HG02943 (cell line): ENCODE results near the gene PRKAR2B.

ENCODE experiments used
- ATAC-seq: cut with Tn5 transposase; IDR thresholded peaks from one replicate; pipeline ENCODE4 v1.9.1; 2021; ENCODE audit warnings: mild to moderate bottlenecking, low read depth, moderate library complexity; ENCODE audit not compliant: unreplicated experiment

PRKAR2B gene

DNA sequence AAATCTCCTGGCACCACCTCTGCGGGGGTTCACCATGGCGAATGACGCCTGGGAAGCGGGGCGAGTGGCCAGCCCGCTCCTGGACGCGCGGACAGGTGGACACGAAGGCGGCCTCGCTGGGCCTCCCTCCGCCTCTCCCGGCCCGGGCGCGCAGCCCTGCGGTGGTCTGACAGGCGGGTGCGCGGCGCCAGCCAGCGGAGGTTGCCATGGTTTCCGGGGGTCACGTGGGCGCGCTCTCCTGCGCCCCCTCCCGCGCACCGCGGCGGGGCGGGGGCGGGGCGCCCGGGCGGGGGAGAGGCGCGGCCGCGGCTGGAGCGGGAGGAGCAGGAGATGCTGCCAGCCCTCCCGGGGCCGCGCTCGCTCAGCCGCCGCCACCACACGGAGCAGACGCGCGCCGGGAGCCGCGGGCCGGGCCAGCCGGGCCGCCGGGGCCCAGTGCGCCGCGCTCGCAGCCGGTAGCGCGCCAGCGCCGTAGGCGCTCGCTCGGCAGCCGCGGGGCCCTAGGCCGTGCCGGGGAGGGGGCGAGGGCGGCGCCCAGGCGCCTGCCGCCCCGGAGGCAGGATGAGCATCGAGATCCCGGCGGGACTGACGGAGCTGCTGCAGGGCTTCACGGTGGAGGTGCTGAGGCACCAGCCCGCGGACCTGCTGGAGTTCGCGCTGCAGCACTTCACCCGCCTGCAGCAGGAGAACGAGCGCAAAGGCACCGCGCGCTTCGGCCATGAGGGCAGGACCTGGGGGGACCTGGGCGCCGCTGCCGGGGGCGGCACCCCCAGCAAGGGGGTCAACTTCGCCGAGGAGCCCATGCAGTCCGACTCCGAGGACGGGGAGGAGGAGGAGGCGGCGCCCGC, at the start of gene PRKAR2B:
PRKAR2B (plus strand) TSS at position 359 of the 848 bp plus-strand sequence; CDS start at position 562, 203 bp downstream.
- peak; percentile 66 for ATAC-seq

DNA sequence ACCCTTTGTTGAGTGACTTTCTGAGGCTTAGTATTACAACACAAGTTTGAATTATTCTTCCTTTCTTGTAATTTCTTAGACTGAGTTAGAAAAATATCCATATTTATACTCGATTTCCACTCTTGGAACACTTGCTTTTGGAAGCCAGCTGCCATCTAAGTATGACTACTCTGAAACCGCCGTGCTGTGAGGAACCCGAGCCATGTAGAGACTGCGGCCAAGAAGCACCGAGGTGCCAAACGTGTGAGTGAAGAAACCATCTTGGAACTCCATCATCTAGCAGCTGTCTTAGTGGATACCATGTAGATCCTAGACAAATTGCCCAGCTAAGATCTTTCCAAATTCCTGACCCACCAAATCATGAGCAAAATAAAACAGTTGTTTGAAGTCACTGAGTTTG, 49.7 kb upstream of the PRKAR2B start:
- ATAC-seq: no peak

DNA sequence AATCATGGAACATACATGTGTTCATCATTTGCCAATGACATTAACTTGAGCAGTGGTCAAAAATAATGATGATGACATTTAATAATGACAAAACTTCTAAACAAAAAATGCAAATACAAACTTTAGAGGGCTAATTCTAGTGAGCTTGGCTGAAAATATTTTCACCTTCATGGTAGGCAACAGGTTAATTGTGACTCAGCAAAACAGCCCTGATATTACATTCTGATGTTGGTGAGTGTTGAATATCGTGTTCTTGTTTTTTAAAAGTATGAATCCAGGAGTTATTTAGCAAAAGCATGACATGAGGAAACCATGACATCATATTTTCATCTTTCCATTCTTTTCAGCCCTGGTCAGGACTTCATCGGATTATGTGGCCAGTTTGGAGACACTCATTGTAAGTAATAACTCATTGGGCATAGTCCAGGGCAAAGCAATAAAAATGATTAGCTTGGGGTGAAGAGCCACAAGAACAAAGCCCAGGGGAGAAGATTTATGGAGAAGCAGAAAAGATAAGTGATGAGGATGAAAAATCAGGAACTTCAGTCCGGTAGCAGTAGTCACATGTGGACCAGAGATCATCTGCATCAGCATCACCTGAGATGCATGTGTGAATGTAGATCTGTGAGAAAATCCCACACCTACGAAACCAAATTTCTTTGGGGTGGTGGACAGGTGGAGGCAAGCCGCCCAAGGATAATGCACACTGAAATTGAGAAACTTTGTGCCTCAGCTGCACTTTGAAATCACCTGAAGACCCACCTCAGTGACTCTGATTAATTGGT, 46.8 kb upstream of the PRKAR2B start:
- no peak for ATAC-seq

DNA sequence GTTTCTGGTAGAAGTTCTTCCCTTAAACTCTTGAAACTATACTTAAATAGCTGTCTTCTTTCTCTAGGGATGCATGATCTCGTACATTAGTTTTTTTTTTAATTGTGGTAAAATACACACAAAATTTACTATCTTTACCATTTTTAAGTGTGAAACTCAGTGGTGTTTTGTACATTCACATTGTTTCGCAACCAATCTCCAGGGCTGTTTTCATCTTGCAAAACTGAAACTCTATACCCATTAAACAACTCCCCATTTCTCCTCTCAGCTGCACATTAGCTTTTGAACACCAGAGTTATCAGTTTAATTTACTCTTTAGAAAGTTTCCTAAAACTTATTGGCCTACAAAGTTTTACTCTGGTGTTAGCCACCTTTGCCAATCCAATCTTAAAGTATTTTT, 45.5 kb upstream of the PRKAR2B start:
- ATAC-seq: no peak

DNA sequence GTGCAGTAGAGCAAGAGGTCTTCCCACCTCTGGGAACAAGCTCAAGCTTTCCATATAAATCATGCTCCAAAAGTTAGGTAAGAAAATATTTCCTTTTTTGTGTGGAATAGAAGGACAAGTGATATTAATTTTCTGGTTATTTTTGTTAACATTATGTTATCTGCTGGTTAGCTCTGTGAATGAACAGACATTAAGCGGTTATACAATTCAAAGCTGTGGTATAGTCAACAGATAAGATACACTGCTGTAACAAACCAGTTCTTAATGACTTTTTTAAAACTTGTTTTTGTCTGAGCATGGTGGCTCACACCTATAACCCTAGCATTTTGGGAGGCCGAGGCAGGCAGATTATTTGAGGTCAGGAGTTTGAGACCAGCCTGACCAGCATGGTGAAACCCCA, 43.0 kb upstream of the PRKAR2B start:
- ATAC-seq: no peak

DNA sequence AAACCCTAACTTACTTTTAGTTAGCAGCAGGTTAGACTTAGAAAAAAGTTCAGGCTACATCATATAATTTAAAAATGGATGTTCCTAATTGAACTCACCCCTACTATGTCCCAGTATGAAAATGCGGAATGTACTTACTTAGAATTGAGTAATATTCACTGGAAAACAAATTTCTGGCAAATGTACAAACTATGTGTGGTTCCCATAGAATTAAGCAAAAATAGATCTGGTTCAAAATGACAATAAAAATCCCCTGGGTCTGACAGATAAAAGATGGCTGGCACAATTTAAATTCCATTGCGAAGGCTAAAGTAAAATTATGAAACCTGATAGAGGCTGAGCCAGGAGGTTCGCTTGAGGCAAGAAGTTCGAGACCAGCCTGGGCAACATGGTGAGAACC, 42.4 kb upstream of the PRKAR2B start:
- no peak for ATAC-seq

DNA sequence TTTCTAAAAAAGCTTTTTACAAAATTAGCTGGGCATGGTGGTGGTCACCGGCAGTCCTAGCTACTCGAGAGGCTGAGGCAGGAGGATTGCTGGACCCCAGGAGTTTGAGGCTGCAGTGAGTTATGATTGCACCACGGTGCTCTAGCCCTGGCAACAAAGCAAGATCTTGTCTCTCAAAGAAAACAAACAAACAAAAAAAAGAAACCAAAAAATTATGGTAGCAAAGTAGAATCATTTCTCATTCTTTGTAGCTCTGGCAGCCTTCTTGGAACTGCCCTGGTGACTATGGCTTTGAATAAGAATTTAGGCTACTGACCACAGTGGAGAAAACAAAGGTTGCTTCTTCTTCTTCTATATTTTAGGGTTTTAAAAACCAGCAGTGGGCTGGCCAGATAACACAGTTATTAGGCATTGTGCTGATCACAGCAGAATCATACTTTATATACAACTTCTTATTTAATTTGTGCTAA, 41.9 kb upstream of the PRKAR2B start:
- no peak for ATAC-seq

DNA sequence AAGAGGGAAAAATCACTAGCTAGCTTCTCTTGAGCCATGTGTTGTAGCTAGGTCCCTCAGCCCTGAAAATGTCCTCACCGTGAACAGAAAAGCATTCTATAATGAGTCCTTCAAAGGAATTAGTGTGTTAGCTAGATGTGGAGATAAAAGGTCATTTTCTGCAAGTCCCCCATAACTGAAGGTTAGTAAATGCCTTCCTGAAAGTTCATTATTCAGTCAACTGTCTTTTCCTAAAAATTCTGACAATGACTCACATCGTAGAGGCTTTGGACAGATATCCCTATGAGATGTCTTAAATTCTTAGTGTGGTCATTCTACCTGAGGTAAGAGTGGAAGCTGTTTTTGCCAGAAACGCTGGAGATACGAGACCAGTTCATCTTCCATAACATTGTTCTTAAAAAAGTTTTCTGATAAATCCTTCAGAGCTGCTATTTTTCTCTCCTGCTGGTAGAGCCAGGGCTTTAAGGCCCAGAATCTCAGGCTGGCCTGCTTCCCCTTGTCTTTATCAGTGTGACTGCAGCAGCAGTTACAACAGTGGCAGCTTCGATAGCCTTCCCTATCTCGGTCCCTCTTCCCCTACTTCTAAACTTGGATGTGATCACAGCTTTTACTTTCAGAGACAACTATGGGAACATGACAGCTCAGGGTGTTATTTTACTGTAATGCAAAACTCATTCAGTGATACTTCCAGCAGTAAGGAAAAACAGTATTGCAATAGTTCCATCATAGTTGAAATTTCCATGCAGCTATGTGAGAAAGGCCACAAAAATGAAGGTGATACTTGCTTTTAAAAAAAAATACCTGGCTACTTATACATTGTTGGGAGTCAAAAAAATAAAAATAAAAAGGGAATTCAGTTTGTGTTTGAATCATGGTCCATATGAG, 37.3 kb upstream of the PRKAR2B start:
- ATAC-seq: no peak

DNA sequence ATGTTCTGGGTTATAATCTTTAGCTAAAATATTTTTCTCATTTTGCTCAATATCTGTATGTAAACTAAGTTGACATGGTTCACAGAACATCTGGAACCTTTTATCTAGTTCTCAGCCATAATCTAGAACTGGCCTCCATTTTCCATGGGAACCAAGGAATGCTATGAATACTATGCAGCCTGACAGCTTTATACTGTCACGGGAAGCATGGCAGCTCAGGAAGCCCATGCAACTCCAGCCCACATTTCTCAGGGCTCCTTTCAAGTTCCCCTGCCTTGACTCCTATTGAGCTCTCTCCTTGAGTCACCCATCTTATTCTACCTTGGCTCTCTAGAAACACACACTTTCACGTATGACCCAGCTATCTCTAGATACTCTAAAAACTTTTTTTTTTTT, 36.6 kb upstream of the PRKAR2B start:
- no peak for ATAC-seq

DNA sequence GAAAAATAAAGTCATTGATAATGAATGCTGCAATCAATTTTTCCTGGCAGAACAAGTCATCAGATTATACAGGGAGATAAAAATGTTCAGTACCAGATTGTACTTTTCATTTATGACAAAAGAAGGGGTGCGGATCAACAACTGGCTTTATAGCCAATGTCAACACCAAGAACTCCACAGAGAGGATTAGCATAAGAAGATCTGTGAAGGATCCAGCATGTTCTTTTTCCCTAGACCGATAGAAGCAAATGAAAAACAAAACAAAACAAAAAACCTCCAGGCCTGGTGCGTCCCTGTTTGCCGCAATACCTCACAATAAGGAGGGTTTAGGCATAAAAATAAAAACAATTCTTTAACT, 34.7 kb upstream of the PRKAR2B start:
- ATAC-seq: no peak

DNA sequence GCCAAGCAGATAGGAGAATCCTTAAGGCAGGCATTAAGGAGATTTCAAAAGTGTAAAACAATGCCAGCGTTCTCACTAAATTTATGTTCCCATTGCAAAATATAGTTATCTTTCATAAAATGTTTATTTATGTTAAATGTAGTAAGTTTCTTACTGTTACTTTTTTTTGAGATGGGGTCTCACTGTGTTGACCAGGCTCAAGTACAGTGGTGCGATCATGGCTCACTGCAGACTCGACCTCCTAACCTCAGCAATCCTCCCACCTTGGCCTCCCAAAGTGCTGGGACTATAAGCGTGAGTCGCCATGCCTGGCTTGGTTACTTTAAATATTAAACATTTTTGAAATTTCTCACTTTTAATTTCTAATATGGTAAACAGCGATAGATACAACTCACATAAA, 31.8 kb upstream of the PRKAR2B start:
- ATAC-seq: no peak

DNA sequence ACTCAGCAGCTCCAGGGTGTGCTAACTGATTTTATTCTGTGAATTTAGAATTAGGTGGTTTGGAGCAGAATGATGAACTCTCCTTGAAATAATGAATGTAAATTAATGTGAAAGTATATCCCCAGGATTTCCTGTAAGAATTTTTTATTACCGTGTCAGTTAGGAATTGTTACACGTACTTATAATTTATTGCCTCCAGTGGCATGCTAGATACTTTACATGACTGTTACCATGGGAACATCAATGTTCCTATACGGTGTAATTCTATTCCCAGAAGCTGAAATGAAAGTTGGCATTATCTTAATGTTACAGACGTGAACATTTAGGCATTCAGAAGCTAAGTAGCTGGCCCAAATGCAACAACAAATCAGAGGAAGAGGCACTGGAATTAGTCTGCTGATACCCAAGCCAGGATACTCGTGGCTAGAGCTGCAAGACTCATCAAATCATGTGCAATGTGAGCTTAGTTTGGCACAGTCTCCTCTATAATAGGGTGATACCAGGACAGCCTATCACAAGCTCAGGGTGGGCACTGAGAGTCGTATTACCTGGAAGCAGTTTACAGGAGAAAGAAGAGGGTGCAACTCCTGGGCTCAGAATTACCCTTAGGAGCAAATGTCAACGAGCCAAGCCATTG, 30.0 kb upstream of the PRKAR2B start:
- ATAC-seq: no peak

DNA sequence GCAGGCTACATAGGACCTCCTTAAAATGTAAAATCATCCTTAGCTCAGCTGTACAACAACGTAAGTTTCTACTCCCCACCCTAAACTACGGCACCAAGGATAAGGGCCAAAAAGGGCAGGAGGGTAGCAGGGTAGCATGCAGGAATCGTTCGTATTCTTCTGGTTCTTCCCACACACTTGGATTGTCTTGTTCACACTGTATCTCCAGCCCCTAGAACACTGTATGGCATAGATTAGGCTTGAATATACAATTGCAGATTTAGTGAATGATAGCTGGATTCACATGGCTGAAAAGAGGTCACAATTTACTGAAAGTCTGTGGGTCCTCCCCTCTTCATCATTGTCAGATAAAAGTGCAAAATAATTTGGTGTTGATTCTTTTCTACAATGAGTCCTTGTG, 28.2 kb upstream of the PRKAR2B start:
- ATAC-seq: no peak

DNA sequence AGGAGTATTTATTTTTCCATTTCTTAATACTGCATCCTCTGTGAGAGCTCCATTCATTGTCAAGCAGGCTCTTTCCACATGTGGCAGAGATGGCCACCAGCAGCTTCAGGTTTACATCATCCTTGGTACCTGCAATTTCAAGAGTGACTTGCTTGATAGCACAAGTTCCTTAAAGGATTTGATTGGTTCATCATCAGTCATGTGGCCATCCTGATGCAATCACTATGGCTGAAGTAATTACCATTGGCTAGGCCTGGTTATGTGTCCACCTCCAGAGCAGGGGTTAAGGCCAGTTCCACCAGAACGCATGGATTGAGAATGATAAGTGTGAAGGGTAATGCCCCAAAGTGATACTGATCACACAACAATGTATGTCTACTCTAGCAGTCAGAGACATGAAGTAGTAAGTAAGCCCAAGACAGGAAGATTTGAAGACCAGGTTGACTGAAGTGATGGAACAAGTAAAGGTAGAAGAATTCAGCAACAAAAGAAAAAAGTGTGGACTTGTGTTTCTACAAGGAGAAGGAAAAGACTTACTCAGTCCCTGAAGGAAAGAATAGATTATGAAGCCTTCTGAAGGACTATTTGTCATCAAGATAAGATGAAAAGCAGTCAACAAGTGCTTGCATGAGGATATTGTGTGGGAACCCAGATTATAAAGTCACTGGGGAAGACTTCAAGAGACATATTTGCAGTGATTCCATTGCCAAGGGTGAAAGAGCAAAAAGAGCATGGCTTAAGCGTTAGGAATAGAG, 26.4 kb upstream of the PRKAR2B start:
- no peak for ATAC-seq

DNA sequence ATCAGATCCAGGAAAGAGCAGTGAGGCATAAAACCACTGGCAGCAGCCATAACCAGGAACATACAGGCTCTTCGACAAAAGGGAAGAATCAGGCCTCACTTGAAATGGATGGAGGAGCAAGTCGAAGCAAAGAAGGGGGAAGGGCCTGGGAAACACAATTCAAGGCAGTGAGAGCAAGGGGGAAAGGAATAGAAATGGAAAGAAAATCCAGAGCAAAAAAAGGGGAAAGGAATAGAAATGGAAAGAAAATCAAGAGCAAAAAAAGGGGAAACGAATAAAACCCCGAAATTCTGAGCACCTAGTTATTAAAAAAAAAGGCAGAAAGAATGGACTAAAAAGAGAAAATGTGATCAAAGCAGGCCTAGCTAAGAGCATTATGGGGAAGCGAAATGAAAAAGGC, 24.1 kb upstream of the PRKAR2B start:
- ATAC-seq: no peak

DNA sequence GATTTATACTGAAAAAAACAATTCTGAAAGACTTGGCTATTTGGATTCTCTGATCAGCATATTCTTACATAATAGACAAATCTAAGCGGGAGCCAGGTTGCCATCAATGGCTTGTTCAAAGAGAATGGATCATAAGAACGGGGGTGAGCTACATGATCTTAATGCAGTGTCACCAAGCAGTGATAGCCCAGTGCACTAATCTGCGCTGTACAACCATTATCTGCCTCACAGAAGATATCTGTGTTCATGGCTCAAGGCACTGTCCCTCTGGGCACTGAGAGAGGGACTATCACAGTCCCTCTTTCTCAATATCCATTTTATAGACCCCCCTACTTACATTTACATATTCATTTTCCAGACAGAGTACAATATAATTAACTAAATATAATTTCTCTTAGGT, 22.9 kb upstream of the PRKAR2B start:
- no peak for ATAC-seq

DNA sequence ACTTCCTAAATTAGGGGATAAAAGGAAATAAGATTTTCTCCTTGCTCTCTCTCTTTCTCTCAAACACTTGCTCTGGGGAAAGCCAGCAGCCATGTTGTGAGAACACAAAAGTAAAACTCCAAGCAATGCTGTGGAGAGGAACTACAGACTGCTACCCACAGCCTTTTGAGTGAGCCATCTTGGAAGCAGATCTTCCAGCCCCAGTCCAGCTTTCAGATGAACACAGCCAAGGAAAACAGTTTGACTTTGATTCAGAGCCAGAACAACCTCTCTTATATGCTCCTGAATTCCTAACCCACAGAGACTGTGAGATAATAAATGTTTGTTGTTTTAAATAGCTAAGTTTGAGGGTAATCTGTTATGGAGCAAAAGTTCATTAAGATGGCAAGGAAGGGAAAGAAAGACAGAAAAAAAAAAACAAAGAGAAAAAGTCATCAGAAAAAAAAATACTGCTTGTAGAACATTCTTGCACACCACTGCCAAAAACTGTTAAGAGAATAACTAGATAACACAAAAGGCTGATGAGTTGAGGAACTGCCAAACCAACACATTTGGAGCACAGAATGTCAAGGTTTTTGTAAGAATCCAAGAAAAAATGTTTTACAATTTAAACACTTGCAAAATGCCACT, 20.9 kb upstream of the PRKAR2B start:
- no peak for ATAC-seq

DNA sequence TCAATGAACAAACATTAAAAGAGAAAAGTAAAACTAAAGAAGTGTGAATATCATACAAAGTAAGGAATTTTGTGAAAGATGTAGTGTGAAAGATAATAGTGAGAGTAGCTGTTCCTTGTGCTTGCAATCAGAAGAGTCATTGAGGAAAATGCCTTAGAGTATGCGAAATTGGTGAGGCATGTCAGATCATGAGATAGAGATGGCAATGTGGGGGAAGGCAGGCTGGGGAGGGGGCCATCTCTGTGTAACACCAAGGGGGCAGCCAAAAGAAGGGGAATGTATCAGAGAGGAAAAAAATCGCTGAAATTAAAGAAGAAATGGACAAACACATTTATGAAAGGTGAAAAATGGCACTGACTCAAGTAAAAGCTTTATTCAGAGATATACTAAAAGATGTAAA, 19.6 kb upstream of the PRKAR2B start:
- ATAC-seq: no peak

DNA sequence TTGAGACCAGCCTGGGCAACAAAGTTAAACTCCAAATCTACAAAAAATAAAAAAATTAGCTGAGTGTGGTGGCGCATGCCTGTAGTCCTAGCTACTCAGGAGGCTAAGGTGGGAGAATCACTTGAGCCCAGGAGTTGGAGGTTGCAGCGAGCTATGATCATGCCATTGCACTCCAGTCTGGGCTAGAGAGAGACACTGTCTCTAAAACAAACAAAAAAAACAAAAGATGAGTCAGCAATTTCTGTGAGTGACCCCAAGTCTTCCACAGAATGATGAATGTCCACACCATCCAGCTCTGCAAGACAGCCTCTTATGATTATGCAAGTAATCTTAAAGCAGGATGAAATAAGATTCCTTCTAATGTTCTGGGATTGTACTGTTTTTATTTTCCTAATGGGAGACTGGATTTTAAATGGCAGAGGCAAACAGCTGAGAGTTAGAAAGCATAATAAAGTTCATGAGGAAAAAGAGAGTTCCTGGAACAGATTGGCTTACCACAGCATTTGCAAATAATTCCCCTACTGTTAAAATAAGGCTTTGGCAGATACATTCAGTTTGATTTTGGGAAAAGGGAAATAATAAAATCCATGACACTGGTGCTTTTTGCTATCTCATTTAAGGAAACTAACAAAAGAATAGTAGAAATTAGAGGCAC, 18.9 kb upstream of the PRKAR2B start:
- ATAC-seq: no peak
